Naive B cell (primary cell): Measurements from ENCODE around the gene ERN2. TPM values are rescaled to one million over a fixed set of nuclear protein-coding genes. Genes with fewer than 3 reads are reported as not detected.
A peak's percentile ranks its signal among the peaks of the same experiment; 100 is the strongest.

ENCODE experiments used
- ATAC-seq, 2 donors: fragments of 150-1000 bp; cut with Tn5 transposase; 2 replicates each; pipeline ENCODE4 v1.10.0; 2021; ENCODE audit warnings: low read depth in 2 of 2, mild to moderate bottlenecking in 2 of 2, moderate library complexity in 2 of 2
- DNase-seq: peaks from one replicate; pipeline ENCODE4 v3.0.0; 2022
- H3K27ac Mint-ChIP-seq, 6 donors: one replicate each; pipeline ENCODE4 v1.8.0; 2020 to 2022; ENCODE audit warnings: mild to moderate bottlenecking in 6 of 6, mixed read lengths in 6 of 6, moderate library complexity in 5 of 6, inconsistent platforms in 2 of 6
- H3K27me3 Mint-ChIP-seq, 3 donors: one replicate each; pipeline ENCODE4 v1.8.0; 2021 to 2022; ENCODE audit warnings: mixed read lengths in 3 of 3, mild to moderate bottlenecking in 1 of 3
- H3K36me3 Mint-ChIP-seq, 2 donors: one replicate each; pipeline ENCODE4 v1.8.0; 2020 to 2022; ENCODE audit warnings: mixed read lengths in 2 of 2, inconsistent platforms in 1 of 2, mild to moderate bottlenecking in 1 of 2
- H3K4me1 Mint-ChIP-seq, 3 donors: one replicate each; pipeline ENCODE4 v1.8.0; 2020 to 2022; ENCODE audit warnings: mixed read lengths in 3 of 3, inconsistent platforms in 1 of 3, mild to moderate bottlenecking in 1 of 3, moderate library complexity in 1 of 3
- H3K4me3 Mint-ChIP-seq, 8 donors: one replicate each; pipeline ENCODE4 v1.8.0; 2020 to 2022; ENCODE audit warnings: mild to moderate bottlenecking in 8 of 8, mixed read lengths in 8 of 8, moderate library complexity in 8 of 8, inconsistent platforms in 2 of 8
- H3K9me3 Mint-ChIP-seq, 7 donors: one replicate each; pipeline ENCODE4 v1.8.0; 2020 to 2022; ENCODE audit warnings: mixed read lengths in 7 of 7, mild to moderate bottlenecking in 5 of 7, inconsistent platforms in 2 of 7, moderate library complexity in 1 of 7
- polyA plus RNA-seq, 6 donors: library from polyadenylated mRNA; unstranded; fragments of 300-500 nt; fragmentation: Illumina TruSeq; gene quantifications; one replicate each; pipeline ENCODE4 v1.2.3, GENCODE V29; 2021; ENCODE audit warnings: low read depth in 6 of 6

The ERN2 gene
- polyA plus RNA-seq, 6 donors from 2014 or later, result not detected

DNA sequence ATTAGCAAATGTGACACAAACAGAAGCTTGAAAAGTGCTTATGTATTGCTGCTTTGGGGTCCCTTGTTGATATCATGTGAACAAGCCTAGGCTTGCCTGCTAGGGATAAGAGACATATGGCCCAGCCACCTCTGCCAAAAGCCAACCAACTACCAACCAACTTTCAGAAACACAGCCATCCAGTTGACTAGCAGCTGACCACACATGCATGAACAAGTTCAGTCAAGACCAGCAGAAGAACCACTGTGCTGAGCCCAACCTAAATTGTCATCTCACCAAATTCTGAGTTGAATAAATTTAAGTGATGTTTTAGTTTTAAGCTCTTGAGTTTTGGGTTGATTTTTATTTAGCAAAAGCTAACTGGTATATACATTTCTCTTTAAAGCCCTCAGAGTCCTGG lies 3.5 kb downstream of the ERN2 start:
- H3K9me3 Mint-ChIP-seq, result peaks cover 1 to 25% (median 15%) of the 10 kb centered on the region in 7 donors
- peaks cover 0 to 16% of the 10 kb centered on the region in 2 donors for H3K36me3 Mint-ChIP-seq
- peaks cover 37 to 72% (median 70%) of the 10 kb centered on the region in 3 donors for H3K27me3 Mint-ChIP-seq
- H3K4me1 Mint-ChIP-seq, result peaks cover 0 to 3% (median 0%) of the 10 kb centered on the region in 3 donors
- no peak for ATAC-seq
- H3K27ac Mint-ChIP-seq, result no peak overlapping the region
- no peak for DNase-seq
- no peak overlapping the region for H3K4me3 Mint-ChIP-seq

DNA sequence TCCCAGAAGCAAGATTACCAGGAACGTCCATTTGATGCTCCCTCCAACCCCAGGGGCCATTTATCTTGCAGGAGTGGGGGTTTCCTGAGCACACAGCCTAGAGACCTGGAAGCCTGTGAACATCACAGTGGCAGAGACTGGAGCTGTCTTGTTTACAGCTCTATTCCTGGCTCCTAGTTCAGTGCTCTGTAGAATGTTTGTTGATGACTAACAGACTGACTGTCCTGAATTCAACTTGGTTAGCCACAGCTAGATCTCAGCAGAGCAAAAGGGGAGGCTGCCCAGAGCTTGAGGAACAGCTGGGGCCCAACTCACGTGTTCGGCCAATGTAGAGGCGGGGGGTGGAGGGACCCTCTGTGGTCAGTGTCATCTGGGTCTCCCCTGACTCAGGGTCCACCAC lies 6.6 kb downstream of the ERN2 start:
- ATAC-seq (no peak), DNase-seq (no peak)
- Mint-ChIP-seq H3K4me3 (no peak overlapping the region), H3K27me3 (peaks cover 45 to 64% (median 58%) of the 10 kb centered on the region in 3 donors), H3K36me3 (peaks cover 5 to 25% of the 10 kb centered on the region in 2 donors), H3K27ac (no peak overlapping the region), H3K9me3 (peaks cover 4 to 38% (median 20%) of the 10 kb centered on the region in 7 donors), H3K4me1 (no peaks in the 10 kb centered on the region)

DNA sequence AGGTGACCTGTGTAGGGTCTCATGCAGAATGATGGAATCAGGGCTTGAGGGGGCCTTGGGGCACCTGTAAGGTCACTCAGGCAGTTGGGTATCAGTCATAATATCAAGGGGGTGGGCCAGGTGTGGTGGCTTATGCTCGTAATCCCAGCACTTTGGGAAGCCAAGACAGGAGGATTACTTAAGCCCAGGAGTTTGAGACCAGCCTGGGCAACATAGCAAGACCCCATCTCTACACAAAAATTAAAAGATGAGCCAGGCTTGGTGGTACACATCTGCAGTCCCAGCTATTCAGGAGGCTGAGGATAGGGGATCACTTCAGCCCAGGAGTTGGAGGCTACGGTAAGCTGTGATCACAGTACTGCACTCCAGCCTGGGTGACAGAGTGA lies 7.5 kb downstream of the ERN2 start:
- peaks cover 38 to 54% (median 49%) of the 10 kb centered on the region in 3 donors for H3K27me3 Mint-ChIP-seq
- peaks cover 4 to 37% (median 20%) of the 10 kb centered on the region in 7 donors for H3K9me3 Mint-ChIP-seq
- ATAC-seq (no peak), DNase-seq (no peak)
- H3K36me3 Mint-ChIP-seq, result peaks cover 5 to 24% of the 10 kb centered on the region in 2 donors
- H3K4me3 Mint-ChIP-seq, result peak overlapping the region in 1 of 8 donors; percentile 3
- no peaks in the 10 kb centered on the region for H3K4me1 Mint-ChIP-seq
- no peak overlapping the region for H3K27ac Mint-ChIP-seq

DNA sequence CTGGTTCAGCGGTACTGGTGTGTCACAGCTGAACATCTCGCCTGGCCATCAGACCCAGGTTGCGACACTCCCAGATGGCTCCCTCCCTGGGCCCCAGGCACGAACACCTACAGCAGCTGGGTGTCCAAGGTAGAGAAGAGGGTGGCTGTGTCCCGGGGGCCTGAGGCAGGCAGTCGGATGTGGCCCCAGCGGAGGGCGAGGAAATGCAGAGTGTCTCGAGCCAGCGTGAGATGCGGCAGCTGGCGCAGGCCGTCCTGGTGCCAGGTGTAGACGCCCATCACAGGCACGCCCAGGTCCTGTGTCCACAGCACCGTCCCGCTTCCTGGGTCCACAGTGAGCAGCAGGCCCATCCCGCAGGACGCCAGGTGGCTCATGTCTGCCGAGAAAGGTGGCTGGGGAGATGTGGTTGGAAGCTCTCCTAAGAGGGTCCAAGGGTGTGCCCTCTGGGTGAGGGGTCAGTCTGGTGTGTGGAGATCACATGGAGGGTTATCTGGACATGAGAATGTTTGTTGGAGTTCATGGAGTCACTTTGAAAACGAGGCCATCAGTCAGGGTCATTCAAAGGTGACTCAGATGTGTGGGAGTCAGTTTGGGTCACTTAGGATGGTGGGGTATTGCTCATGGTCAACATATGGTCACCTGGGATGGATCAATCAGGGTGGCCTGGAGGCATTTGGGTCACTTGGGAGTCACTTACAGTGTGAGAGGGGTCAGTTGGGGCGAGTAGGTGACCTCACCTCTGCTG lies 8.1 kb downstream of the ERN2 start:
- peak overlapping the region in 1 of 8 donors; percentile 3 for H3K4me3 Mint-ChIP-seq
- ATAC-seq (no peak), DNase-seq (no peak)
- no peaks in the 10 kb centered on the region for H3K4me1 Mint-ChIP-seq
- peaks cover 3 to 31% (median 17%) of the 10 kb centered on the region in 7 donors for H3K9me3 Mint-ChIP-seq
- H3K27ac Mint-ChIP-seq, result no peak overlapping the region
- peaks cover 5 to 18% of the 10 kb centered on the region in 2 donors for H3K36me3 Mint-ChIP-seq
- H3K27me3 Mint-ChIP-seq, result peaks cover 33 to 49% (median 43%) of the 10 kb centered on the region in 3 donors

DNA sequence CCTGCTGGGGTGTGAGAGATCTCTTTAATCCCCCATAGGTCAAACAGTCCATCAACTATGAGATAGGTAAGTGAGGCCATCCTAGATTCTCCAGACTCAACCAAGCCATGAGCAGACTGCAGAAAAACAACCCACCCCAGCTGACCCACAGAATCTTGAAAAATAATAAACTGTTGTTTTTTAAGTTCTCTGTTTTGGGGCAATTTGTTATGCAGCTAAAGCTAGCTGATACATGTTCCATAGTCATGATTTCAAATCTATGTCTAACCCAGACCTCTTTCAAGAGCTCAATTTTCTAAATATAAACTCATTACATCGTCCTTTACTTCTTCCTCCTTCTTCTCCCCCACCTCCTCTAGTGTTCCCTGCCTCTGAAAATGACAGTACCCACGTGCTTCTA lies 10.1 kb downstream of the ERN2 start:
- DNase-seq, result no peak
- H3K4me1 Mint-ChIP-seq, result peaks cover 0 to 8% (median 0%) of the 10 kb centered on the region in 3 donors
- H3K27me3 Mint-ChIP-seq, result peaks cover 26 to 38% (median 31%) of the 10 kb centered on the region in 3 donors
- H3K36me3 Mint-ChIP-seq, result peaks cover 5 to 9% of the 10 kb centered on the region in 2 donors
- peak overlapping the region in 1 of 6 donors; percentile 4 for H3K27ac Mint-ChIP-seq
- peaks cover 3 to 15% (median 8%) of the 10 kb centered on the region in 7 donors for H3K9me3 Mint-ChIP-seq
- ATAC-seq, result no peak
- H3K4me3 Mint-ChIP-seq, result no peak overlapping the region

DNA sequence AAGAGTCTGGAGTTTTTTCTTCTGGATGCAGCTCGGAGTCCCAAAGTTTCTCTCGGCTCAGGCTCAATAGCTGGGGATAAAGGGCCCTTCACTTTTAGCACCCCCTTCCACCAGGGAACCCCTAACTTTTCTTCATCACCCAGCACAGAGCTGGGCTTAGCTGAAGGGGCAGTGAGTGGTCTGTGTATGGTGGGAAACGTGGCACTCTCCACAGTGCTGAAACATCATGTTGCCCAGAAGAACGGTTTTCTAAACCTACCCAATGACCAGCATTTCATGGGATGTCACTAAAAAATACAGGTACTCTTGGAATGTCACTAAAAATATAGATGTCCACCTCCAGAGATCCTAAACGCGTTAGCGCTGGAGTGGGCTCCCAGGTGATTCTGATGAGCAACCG lies 12.0 kb downstream of the ERN2 start:
- ATAC-seq (no peak), DNase-seq (no peak)
- Mint-ChIP-seq H3K9me3 (peaks cover 3 to 15% (median 8%) of the 10 kb centered on the region in 7 donors), H3K36me3 (peaks cover 5 to 9% of the 10 kb centered on the region in 2 donors), H3K27ac (no peak overlapping the region), H3K27me3 (peaks cover 25 to 32% (median 29%) of the 10 kb centered on the region in 3 donors), H3K4me1 (peaks cover 0 to 8% (median 3%) of the 10 kb centered on the region in 3 donors), H3K4me3 (no peak overlapping the region)

DNA sequence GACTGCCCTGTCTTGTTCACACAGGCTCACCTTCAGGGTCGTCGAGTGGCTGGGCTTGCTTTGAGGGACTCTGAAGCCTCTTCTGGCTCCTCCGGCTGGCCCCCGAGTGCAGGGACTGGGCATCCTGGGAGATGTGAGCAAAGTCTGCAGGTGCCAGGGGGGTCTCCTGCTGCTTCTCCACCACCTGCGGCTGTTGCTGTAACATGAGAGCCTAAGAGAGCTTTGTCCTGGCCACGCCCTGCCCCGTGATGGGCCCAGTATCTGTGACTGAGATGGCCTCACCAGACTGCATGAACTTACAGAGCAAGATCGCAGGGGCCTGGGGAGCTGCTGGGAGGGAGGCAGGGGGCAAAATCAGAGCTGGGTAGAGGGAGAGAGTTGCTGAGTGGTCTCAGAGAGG lies 12.5 kb downstream of the ERN2 start:
- H3K4me3 Mint-ChIP-seq, result no peak overlapping the region
- ATAC-seq, result no peak
- H3K36me3 Mint-ChIP-seq, result peaks cover 5 to 9% of the 10 kb centered on the region in 2 donors
- H3K27ac Mint-ChIP-seq, result no peak overlapping the region
- no peak for DNase-seq
- H3K27me3 Mint-ChIP-seq, result peaks cover 21 to 29% (median 26%) of the 10 kb centered on the region in 3 donors
- peaks cover 3 to 15% (median 8%) of the 10 kb centered on the region in 7 donors for H3K9me3 Mint-ChIP-seq
- H3K4me1 Mint-ChIP-seq, result peaks cover 0 to 8% (median 4%) of the 10 kb centered on the region in 3 donors

DNA sequence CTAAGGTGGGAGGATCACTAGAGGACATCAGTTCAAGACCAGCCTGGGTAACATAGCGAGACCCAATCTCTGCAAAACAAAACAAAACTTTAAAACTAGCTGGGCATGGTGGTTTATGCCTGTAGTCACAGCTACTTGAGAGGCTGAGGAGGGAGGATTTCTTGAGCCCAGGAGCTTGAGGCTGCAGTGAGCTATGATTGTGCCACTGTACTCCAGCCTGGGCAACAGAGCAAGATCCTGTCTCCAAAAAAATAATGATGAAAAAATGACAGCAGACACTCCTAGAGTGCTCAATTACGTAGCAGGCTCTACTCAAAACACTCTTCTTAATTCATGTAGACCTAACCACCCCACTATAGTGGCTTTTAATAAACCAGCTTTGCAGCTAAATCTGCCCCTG lies 12.9 kb downstream of the ERN2 start:
- DNase-seq (no peak), ATAC-seq (no peak)
- Mint-ChIP-seq H3K27ac (no peak overlapping the region), H3K4me3 (no peak overlapping the region), H3K27me3 (peaks cover 17 to 25% (median 24%) of the 10 kb centered on the region in 3 donors), H3K9me3 (peaks cover 3 to 15% (median 8%) of the 10 kb centered on the region in 7 donors), H3K4me1 (peaks cover 2 to 10% (median 4%) of the 10 kb centered on the region in 3 donors), H3K36me3 (peaks cover 5 to 9% of the 10 kb centered on the region in 2 donors)

DNA sequence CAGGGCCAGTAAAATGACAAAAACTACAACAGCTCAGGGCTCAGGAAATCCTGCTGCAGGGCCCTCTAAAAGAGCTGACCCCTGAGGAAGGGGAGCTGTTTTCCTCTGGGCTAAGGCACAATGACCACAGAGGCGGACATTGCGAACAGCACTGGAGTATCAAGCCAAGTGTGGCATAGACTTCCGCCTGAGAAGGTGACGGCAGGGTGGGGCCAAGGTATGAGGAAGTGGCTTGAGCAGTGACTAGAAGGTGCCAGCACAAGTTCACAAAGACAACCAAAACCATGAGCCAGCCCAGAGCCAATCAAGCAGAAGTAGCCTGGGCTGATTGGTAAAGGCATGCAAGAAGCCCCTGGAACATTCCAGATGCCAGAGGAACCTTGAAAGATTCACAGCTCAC lies 13.9 kb downstream of the ERN2 start:
- Mint-ChIP-seq H3K27ac (peak overlapping the region in 1 of 6 donors; percentile 62), H3K36me3 (peaks cover 5 to 9% of the 10 kb centered on the region in 2 donors), H3K4me1 (peaks cover 4 to 19% (median 9%) of the 10 kb centered on the region in 3 donors), H3K9me3 (peaks cover 3 to 15% (median 8%) of the 10 kb centered on the region in 7 donors), H3K27me3 (peaks cover 9 to 18% (median 16%) of the 10 kb centered on the region in 3 donors), H3K4me3 (no peak overlapping the region)
- ATAC-seq, result peak; percentile 72 to 75
- no peak for DNase-seq

DNA sequence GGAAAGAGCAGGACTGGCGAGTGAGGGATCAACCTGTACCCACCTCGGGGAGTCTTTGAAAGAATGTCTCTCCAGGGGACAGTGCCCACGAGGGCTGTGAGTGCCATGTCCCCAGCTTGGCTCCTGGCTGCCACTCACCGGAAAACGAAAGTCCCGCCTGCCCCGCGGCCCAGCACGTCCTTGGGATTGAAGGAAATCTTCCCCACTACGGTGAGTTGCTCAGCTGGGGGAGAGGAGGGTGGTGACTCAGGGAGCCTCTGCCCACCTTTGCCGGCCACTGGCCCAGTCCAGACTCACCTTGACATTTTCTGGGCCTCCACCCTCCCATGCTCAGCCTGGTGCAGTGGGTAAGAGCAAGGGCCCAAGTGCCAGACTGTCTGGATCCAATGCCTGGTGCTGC lies 17.3 kb downstream of the ERN2 start:
- Mint-ChIP-seq H3K9me3 (no peaks in the 10 kb centered on the region), H3K36me3 (no peaks in the 10 kb centered on the region), H3K27ac (no peak overlapping the region), H3K4me1 (peaks cover 4 to 19% (median 9%) of the 10 kb centered on the region in 3 donors), H3K4me3 (no peak overlapping the region), H3K27me3 (peaks cover 0 to 12% (median 7%) of the 10 kb centered on the region in 3 donors)
- no peak for ATAC-seq
- no peak for DNase-seq

DNA sequence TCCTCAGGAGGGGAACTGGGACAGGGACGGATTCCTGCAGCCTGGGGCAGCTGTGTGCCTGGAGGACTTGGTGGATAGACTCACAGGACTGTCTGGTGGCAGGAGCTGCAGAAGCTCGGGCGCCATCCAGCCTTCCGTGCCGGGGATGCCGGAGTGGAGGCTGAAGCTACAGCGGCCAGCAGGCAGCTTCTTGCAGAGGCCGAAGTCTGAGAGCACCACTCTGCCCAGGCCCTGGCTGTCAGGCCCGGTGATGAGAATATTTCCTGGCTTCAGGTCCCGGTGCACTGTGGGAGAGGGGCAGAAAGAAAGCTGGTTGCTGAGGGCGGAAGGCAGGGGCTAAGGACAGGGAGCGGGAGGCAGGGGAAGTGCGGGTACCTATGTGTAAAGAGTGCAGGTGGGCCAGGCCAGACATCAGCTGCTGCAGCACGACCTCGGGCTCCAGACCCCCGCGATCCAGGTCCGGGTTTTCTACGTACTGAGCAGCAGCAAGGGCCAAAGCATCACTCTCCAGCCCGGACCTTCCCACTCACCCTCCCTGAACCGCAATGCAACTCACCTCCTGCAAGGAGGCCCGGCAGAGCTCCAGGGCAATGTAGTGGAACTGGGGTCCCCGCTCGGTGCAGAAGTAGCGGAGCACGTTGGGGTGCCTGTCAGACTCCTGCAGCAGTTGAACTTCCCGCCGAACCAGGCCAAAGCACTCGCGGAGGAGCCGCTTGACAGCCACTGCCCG lies 18.2 kb downstream of the ERN2 start:
- Mint-ChIP-seq H3K9me3 (no peaks in the 10 kb centered on the region), H3K27ac (peak overlapping the region in 2 of 6 donors; percentile 39 to 82), H3K4me1 (peaks cover 4 to 19% (median 9%) of the 10 kb centered on the region in 3 donors), H3K36me3 (peaks cover 1 to 3% of the 10 kb centered on the region in 2 donors), H3K27me3 (peaks cover 0 to 12% (median 7%) of the 10 kb centered on the region in 3 donors), H3K4me3 (peak overlapping the region in 6 of 8 donors; percentile 47 to 69 (median 60))
- no peak for DNase-seq
- ATAC-seq, result peak in 1 of 2 donors; percentile 43

DNA sequence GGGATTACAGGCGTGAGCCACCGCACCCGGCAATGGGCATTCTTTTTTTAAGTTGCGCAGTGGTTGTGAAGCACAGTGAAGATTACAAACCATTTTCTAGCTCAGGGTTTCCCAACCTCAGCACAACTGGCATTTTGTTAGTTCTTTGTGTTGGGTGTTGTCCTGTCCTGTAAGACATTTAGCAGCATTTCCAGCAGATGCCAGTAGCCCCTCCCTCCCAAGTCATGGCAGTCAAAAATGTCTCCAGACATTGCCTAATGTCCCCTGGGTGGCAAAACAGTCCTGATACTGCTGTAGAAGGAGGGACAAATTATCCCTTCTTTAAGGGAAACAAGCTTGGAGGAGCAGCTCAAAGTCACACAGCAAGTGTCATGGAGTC lies 18.8 kb downstream of the ERN2 start:
- ATAC-seq (no peak), DNase-seq (no peak)
- Mint-ChIP-seq H3K27ac (peak overlapping the region in 1 of 6 donors; percentile 82), H3K9me3 (no peaks in the 10 kb centered on the region), H3K36me3 (peaks cover 7 to 9% of the 10 kb centered on the region in 2 donors), H3K4me1 (peaks cover 4 to 19% (median 9%) of the 10 kb centered on the region in 3 donors), H3K4me3 (peak overlapping the region in 4 of 8 donors; percentile 37 to 69 (median 60)), H3K27me3 (peaks cover 0 to 12% (median 7%) of the 10 kb centered on the region in 3 donors)

DNA sequence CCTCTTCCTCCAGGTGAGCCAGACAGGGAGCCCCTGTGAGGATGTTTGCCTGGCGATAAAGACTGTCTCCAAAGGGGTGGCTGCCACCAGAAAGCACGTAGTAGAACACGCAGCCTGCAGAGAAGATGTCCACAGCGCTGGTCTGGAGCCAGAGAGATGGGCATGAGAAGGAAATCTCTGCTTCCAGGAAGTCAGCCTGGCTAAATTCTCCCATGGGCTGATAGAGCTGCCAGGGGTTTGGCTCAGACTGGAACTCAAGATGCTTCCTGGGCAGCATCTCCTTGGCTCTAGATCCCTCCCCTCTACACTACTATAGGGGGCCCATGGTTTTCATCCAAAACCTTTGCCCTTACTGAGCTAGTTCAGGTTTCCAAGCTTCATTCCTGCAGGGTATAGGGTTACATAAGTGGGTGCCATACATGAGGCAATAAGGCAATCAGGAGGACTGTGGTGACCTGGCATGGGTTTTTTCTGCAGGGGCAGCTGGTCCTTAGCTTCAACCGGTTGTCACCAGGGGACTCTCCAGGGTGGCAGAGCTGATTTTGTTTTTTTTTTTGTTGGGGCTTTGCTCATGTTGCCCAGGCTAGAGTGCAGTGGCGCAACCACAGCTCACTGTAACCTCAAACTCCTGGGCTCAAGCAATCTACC lies 20.7 kb downstream of the ERN2 start:
- peaks cover 7 to 28% of the 10 kb centered on the region in 2 donors for H3K36me3 Mint-ChIP-seq
- ATAC-seq, result no peak
- H3K9me3 Mint-ChIP-seq, result no peaks in the 10 kb centered on the region
- H3K4me1 Mint-ChIP-seq, result peaks cover 4 to 11% (median 9%) of the 10 kb centered on the region in 3 donors
- DNase-seq, result no peak
- H3K4me3 Mint-ChIP-seq, result no peak overlapping the region
- no peak overlapping the region for H3K27ac Mint-ChIP-seq
- H3K27me3 Mint-ChIP-seq, result peaks cover 0 to 12% (median 7%) of the 10 kb centered on the region in 3 donors
